ENCODE results near the gene ABHD16A.

DNA sequence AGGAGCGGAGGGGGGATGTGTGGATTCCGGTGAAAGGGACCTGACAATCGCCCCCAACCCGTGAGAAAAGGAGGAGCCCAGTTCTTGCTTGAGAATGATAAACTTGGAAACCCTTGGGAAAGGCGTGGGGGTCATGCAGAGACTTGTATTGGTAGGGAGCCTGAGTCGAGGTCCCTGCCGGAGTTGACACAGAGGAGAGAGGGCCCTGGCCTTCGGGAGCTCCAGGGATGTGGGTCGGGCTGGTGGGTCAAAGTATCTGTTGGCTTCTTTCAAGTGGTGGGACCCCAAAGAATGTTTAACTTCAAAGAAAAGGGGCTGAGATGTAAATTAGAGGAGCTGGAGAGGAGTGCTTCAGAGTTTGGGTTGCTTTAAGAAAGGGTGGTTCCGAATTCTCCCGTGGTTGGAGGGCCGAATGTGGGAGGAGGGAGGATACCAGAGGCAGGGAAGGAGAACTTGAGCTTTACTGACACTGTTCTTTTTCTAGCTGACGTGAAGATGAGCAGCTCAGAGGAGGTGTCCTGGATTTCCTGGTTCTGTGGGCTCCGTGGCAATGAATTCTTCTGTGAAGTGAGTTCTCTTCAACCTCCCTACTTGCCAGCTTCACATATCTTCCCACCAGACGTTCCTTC lies 36.7 kb downstream of the ABHD16A start:
- TF ChIP-seq CTCF (conservative IDR thresholded peaks at IDR 0.05; ENCODE audit: low read length): no peak
- TF ChIP-seq EZH2phosphoT487 (IDR thresholded peaks at IDR 0.05; ENCODE audit: borderline replicate concordance): no peak
